SU-DHL-6 (cell line): Measurements from ENCODE around the gene PPFIBP2.

Experiments used
- H2AFZ ChIP-seq: fragments of 200-600 bp; sonication (generic); 2 replicates; pipeline ENCODE4 v1.6.1; 2014; ENCODE audit warnings: low read depth, mild to moderate bottlenecking, moderate library complexity, mixed read lengths, antibody characterized with exemption, low read length; ENCODE audit not compliant: severe bottlenecking
- H3F3A ChIP-seq: fragments of 200-600 bp; shearing (Covaris generic); 2 replicates; pipeline ENCODE4 v1.6.0; 2016; ENCODE audit warnings: antibody characterized with exemption, mild to moderate bottlenecking; ENCODE audit not compliant: insufficient read depth
- H3K27ac ChIP-seq: fragments of 200-600 bp; sonication (generic); 2 replicates; pipeline ENCODE4 v1.5.1; 2016; ENCODE audit warnings: low read depth, mild to moderate bottlenecking, low read length, moderate library complexity, mixed read lengths
- H3K27me3 ChIP-seq: fragments of 200-600 bp; sonication (generic), shearing (Covaris generic); 2 replicates; pipeline ENCODE4 v1.6.0; 2014; ENCODE audit warnings: mild to moderate bottlenecking, low read length
- H3K36me3 ChIP-seq: fragments of 200-600 bp; sonication (generic); 2 replicates; pipeline ENCODE4 v1.6.1; 2014; ENCODE audit warnings: mild to moderate bottlenecking, low read length, mixed read lengths
- H3K4me2 ChIP-seq: fragments of 300-600, 200-600 bp; shearing (Covaris generic), sonication (generic); 2 replicates; pipeline ENCODE4 v1.6.0; 2014; ENCODE audit warnings: low read length, low read depth, mild to moderate bottlenecking; ENCODE audit not compliant: poor library complexity, severe bottlenecking
- H3K4me3 ChIP-seq: fragments of 200-600 bp; sonication (generic); 2 replicates; pipeline ENCODE4 v1.5.1; 2014; ENCODE audit warnings: antibody characterized with exemption, low read length, mild to moderate bottlenecking, mixed read lengths; ENCODE audit not compliant: insufficient read depth, poor library complexity, severe bottlenecking
- H3K79me2 ChIP-seq: fragments of 200-600 bp; sonication (generic); 2 replicates; pipeline ENCODE4 v1.6.1; 2014; ENCODE audit warnings: mild to moderate bottlenecking, low read length, moderate library complexity; ENCODE audit not compliant: insufficient read depth
- H3K9ac ChIP-seq: fragments of 200-600 bp; sonication (generic); 2 replicates; pipeline ENCODE4 v1.7.0; 2014; ENCODE audit warnings: mild to moderate bottlenecking, low read length
- H3K9me2 ChIP-seq: fragments of 200-600 bp; sonication (generic); replicated peaks from 2 replicates; pipeline ENCODE4 v1.6.1; 2014; ENCODE audit warnings: low read length; ENCODE audit not compliant: insufficient read depth
- H3K9me3 ChIP-seq: fragments of 200-600 bp; sonication (generic); 2 replicates; pipeline ENCODE4 v1.6.1; 2014; ENCODE audit warnings: low read length, mixed read lengths; ENCODE audit not compliant: insufficient read depth
- H4K20me1 ChIP-seq: fragments of 200-600 bp; sonication (generic); 2 replicates; pipeline ENCODE4 v1.6.1; 2014; ENCODE audit warnings: low read depth, mild to moderate bottlenecking, antibody characterized with exemption, low read length, moderate library complexity, mixed read lengths
- EZH2phosphoT487 ChIP-seq: fragments of 200-600 bp; sonication (generic), shearing (Covaris generic); conservative IDR thresholded peaks from 2 replicates; pipeline ENCODE4 v1.6.1; 2018; ENCODE audit warnings: mild to moderate bottlenecking, antibody characterized with exemption, low read length, moderate library complexity, mixed read lengths
- TF ChIP-seq, protein P1 (sequence below): fragments of 200-600 bp; sonication (generic); IDR thresholded peaks from one replicate; pipeline ENCODE4 v1.5.1; 2017; ENCODE audit warnings: antibody characterized with exemption, mild to moderate bottlenecking, low read length, moderate library complexity; ENCODE audit not compliant: insufficient read depth, poor library complexity, severe bottlenecking

The PPFIBP2 gene

DNA sequence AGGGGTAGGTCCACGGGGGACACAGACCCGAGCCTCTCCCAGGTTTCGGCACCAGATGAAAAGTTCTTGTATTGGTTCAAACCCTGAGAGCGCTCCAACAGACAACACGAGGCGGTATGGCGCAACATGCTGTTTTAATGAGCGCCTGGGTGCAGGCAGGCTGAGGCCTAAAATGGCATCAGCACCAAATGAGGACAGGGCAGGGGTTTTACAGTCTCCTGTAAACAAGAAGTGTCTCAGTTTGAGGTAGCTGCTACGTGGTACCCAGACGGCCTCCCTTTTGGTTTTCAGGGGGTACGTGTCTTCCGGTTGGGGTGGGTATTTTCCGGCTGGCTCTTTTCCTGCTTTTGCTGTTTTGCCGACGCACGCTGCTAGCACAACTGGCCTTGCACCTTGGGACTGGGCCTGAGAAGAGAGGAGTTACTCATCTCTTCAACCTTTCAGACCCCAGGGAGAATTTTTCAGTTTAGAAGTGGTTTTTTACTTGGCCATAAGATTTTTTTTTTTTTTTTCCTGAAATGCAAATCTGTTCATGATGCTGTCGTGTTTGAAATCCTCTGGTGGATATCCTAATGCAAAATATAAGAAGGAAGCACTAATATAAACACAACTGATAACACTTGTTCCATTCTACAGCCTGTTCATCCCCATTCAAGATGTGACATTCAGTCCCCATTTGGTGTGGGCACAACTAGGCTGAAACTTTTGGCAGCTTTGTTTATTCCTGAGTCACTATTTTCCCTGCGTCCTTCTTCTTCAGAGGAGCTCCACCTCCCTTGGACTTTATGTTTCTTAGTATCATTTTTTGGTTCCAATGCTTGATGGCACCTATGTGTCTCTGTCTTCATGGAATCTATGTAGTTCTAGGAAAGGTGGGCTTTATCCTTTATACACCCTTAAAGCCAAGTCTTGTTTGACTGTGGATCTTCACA, 6.5 kb downstream of the PPFIBP2 start:
- peak overlapping the region; percentile 2 for H3K4me2 ChIP-seq
- H3K9ac ChIP-seq: no peak overlapping the region
- H3K27ac ChIP-seq: peak overlapping the region; percentile 17; the same call in 1 of the 2 replicates
- no peaks in the 10 kb centered on the region for H3K79me2 ChIP-seq
- no peak overlapping the region for H3K4me3 ChIP-seq
- no peak overlapping the region for H2AFZ ChIP-seq
- H3K36me3 ChIP-seq: no peaks in the 10 kb centered on the region
- H4K20me1 ChIP-seq: no peaks in the 10 kb centered on the region
- no peaks in the 10 kb centered on the region for H3K9me2 ChIP-seq
- no peaks in the 10 kb centered on the region for H3K9me3 ChIP-seq
- no peaks in the 10 kb centered on the region for H3K27me3 ChIP-seq
- TF ChIP-seq EZH2phosphoT487: no peak
- TF ChIP-seq, protein P1, sequence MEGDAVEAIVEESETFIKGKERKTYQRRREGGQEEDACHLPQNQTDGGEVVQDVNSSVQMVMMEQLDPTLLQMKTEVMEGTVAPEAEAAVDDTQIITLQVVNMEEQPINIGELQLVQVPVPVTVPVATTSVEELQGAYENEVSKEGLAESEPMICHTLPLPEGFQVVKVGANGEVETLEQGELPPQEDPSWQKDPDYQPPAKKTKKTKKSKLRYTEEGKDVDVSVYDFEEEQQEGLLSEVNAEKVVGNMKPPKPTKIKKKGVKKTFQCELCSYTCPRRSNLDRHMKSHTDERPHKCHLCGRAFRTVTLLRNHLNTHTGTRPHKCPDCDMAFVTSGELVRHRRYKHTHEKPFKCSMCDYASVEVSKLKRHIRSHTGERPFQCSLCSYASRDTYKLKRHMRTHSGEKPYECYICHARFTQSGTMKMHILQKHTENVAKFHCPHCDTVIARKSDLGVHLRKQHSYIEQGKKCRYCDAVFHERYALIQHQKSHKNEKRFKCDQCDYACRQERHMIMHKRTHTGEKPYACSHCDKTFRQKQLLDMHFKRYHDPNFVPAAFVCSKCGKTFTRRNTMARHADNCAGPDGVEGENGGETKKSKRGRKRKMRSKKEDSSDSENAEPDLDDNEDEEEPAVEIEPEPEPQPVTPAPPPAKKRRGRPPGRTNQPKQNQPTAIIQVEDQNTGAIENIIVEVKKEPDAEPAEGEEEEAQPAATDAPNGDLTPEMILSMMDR: no peak
- H3F3A ChIP-seq: no peaks in the 10 kb centered on the region; the same call in 1 of the 2 replicates

DNA sequence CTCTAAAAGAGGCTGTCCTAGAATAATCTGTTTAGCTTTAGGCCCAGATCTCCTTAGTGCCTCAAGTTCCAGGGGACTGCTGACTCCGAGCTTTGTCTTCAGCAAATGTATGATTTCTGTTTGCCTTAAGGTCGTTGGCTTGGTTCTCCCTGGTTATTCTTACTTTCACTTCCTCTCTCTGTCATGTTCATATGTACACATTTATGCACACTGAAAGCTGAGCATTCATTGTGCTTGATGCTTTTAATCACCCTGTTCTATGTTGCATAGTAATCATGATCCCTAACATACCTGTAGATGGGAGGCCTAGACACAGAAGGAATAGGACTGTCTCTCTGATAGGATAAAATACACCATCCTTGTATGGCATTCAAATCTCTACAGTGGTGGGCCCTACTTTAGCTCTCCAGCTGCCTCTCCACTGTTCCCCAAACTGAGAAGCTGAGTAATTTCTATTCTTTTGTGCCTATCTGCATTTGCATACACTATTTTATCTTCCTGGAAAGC, 7.2 kb downstream of the PPFIBP2 start:
- no peaks in the 10 kb centered on the region for H3K36me3 ChIP-seq
- H4K20me1 ChIP-seq: no peaks in the 10 kb centered on the region
- H3K9ac ChIP-seq: no peak overlapping the region
- no peaks in the 10 kb centered on the region for H3K79me2 ChIP-seq
- H3F3A ChIP-seq: no peaks in the 10 kb centered on the region; the same call in 1 of the 2 replicates
- no peak overlapping the region for H3K4me3 ChIP-seq
- no peaks in the 10 kb centered on the region for H3K27me3 ChIP-seq
- H3K9me2 ChIP-seq: no peaks in the 10 kb centered on the region
- TF ChIP-seq EZH2phosphoT487: no peak
- TF ChIP-seq, protein P1: no peak
- H2AFZ ChIP-seq: no peak overlapping the region
- peak overlapping the region; percentile 17 for H3K27ac ChIP-seq
- H3K4me2 ChIP-seq: peak overlapping the region; percentile 29
- no peaks in the 10 kb centered on the region for H3K9me3 ChIP-seq

DNA sequence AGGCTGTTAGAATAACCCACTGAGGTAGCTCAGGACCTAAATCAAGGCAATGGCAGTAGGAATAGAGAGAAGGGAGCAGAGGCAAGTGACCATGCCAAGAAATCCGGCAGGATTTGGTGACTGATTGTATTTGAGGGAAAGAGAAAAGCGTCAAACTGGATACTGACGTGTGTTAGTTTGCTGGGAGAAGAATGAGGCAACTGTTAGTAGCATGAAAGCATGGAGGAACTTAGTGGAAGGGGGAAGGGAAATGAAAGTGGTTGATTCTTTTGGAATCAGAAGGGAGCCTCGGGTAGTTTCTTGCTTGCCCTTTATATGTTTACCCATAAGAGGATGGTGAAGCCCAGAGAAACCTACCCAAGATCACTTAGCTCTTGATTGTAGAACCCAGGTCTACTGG, 8.3 kb downstream of the PPFIBP2 start:
- Histone ChIP-seq H4K20me1 (no peaks in the 10 kb centered on the region), H3K36me3 (no peaks in the 10 kb centered on the region), H3K27ac (no peak overlapping the region), H3K9ac (no peak overlapping the region), H3K27me3 (no peaks in the 10 kb centered on the region), H3K4me3 (no peak overlapping the region), H3K9me3 (no peaks in the 10 kb centered on the region), H3K79me2 (no peaks in the 10 kb centered on the region), H3K4me2 (no peak overlapping the region), H3K9me2 (no peaks in the 10 kb centered on the region), H3F3A (no peaks in the 10 kb centered on the region; the same call in 1 of the 2 replicates), H2AFZ (no peak overlapping the region)
- TF ChIP-seq, protein P1: no peak
- TF ChIP-seq EZH2phosphoT487: no peak
